ENCODE measurements around the gene ADCY3. TPM values are rescaled to one million over a fixed set of nuclear protein-coding genes. Genes with fewer than 3 reads are reported as not detected.

Gene ADCY3
- total RNA-seq, 3 donors from 2014 or later: 24.9 to 30.4 (median 25.3) TPM

GRCh38 chr2:24957976-24958375, 37.9 kb upstream of the ADCY3 start:
- intact Hi-C loops (cut with DNase I, micrococcal nuclease): no loop called here
- H3K4me3 ChIP-seq: no peak overlapping the region
- H3K9me3 ChIP-seq: peaks cover 7% of the 10 kb centered on the region
- H3K36me3 ChIP-seq (ENCODE audit: low read depth): peaks cover 4% of the 10 kb centered on the region
- no peak for ATAC-seq
- DNase-seq: no peak
- no peaks in the 10 kb centered on the region for H3K4me1 ChIP-seq (ENCODE audit: low read depth)
- TF ChIP-seq CTCF (IDR thresholded peaks at IDR 0.05): no peak

GRCh38 chr2:24957221-24957620, 37.2 kb upstream of the ADCY3 start:
- Histone ChIP-seq H3K4me3 (no peak overlapping the region), H3K4me1 (ENCODE audit: low read depth) (no peaks in the 10 kb centered on the region), H3K36me3 (ENCODE audit: low read depth) (peaks cover 4% of the 10 kb centered on the region), H3K9me3 (peaks cover 7% of the 10 kb centered on the region)
- no peak for DNase-seq
- intact Hi-C loops (cut with DNase I, micrococcal nuclease): no loop called here
- ATAC-seq: no peak
- no peak for TF ChIP-seq CTCF (IDR thresholded peaks at IDR 0.05)

- intact Hi-C loops (cut with DNase I, micrococcal nuclease): no loop called here
- Histone ChIP-seq H3K4me1 (ENCODE audit: low read depth) (no peaks in the 10 kb centered on the region), H3K9me3 (peaks cover 7% of the 10 kb centered on the region), H3K4me3 (no peak overlapping the region), H3K36me3 (ENCODE audit: low read depth) (peaks cover 4% of the 10 kb centered on the region)
- TF ChIP-seq CTCF (IDR thresholded peaks at IDR 0.05): no peak
- DNase-seq (no peak), ATAC-seq (no peak)
Observed at GRCh38 chr2:24955921-24956320, 35.9 kb upstream of the ADCY3 start.

- no peak overlapping the region for H3K4me3 ChIP-seq
- no peaks in the 10 kb centered on the region for H3K4me1 ChIP-seq (ENCODE audit: low read depth)
- DNase-seq (no peak), ATAC-seq (no peak)
- peaks cover 7% of the 10 kb centered on the region for H3K9me3 ChIP-seq
- no peak for TF ChIP-seq CTCF (IDR thresholded peaks at IDR 0.05)
- H3K36me3 ChIP-seq (ENCODE audit: low read depth): peaks cover 4% of the 10 kb centered on the region
- intact Hi-C loops (cut with DNase I, micrococcal nuclease): no loop called here
Observed at GRCh38 chr2:24955232-24955631, 35.2 kb upstream of the ADCY3 start.

GRCh38 chr2:24950102-24950501, 30.1 kb upstream of the ADCY3 start:
- Histone ChIP-seq H3K4me3 (no peak overlapping the region), H3K4me1 (ENCODE audit: low read depth) (no peaks in the 10 kb centered on the region), H3K9me3 (peaks cover 2% of the 10 kb centered on the region), H3K36me3 (ENCODE audit: low read depth) (no peaks in the 10 kb centered on the region)
- TF ChIP-seq CTCF (IDR thresholded peaks at IDR 0.05): no peak
- DNase-seq (no peak), ATAC-seq (no peak)
- intact Hi-C loops (cut with DNase I, micrococcal nuclease): no loop called here

- no peaks in the 10 kb centered on the region for H3K4me1 ChIP-seq (ENCODE audit: low read depth)
- no peaks in the 10 kb centered on the region for H3K36me3 ChIP-seq (ENCODE audit: low read depth)
- H3K9me3 ChIP-seq: no peaks in the 10 kb centered on the region
- no peak for ATAC-seq
- intact Hi-C loops (cut with DNase I, micrococcal nuclease): no loop called here
- H3K4me3 ChIP-seq: no peak overlapping the region
- DNase-seq: no peak
- TF ChIP-seq CTCF (IDR thresholded peaks at IDR 0.05): no peak
Observed at GRCh38 chr2:24948506-24948905, 28.5 kb upstream of the ADCY3 start.
